OCI-LY7 (cell line): Measurements from ENCODE around the gene CXCR6. TPM values are rescaled to one million over a fixed set of nuclear protein-coding genes. Genes with fewer than 3 reads are reported as not detected.

Source experiments
- BruUV-seq: library from RNA; stranded (reverse); fragments of 400-500 nt; replicated peaks from 2 replicates; lab custom pipeline; 2021; lab: Mats Ljungman, UMichigan
- CTCF ChIA-PET: fragments of 300-600 bp; sonication (Branson Sonifier 250); formaldehyde crosslinking; loops from one replicate; lab custom pipeline; 2022; ENCODE audit warnings: antibody characterized with exemption; ENCODE audit not compliant: unreplicated experiment; lab: Charles Lee
- POLR2A ChIA-PET: fragments of 300-600 bp; sonication (Branson Sonifier 250); formaldehyde crosslinking; loops from one replicate; lab custom pipeline; 2022; ENCODE audit warnings: antibody characterized with exemption; lab: Charles Lee
- DNase-seq: peaks from one replicate; pipeline ENCODE4 v3.0.0-alpha.2; 2015; ENCODE audit warnings: low spot score
- H2AFZ ChIP-seq: fragments of 200-600 bp; sonication (generic), shearing (Covaris generic); 2 replicates; pipeline ENCODE4 v1.6.1; 2014; ENCODE audit warnings: mild to moderate bottlenecking, antibody characterized with exemption, low read length, moderate library complexity
- H3K27ac ChIP-seq: fragments of 200-600 bp; sonication (generic); 2 replicates; pipeline ENCODE4 v1.5.1; 2014; ENCODE audit warnings: mixed run types, low read depth, mild to moderate bottlenecking, moderate library complexity, low read length, inconsistent platforms; ENCODE audit not compliant: poor library complexity, severe bottlenecking
- H3K36me3 ChIP-seq: fragments of 200-600 bp; sonication (generic); 2 replicates; pipeline ENCODE4 v1.6.1; 2014; ENCODE audit warnings: mild to moderate bottlenecking, antibody characterized with exemption, low read length, moderate library complexity, mixed read lengths; ENCODE audit not compliant: insufficient read depth
- H3K4me1 ChIP-seq: fragments of 200-600 bp; sonication (generic); 2 replicates; pipeline ENCODE4 v1.5.1; 2014; ENCODE audit warnings: mild to moderate bottlenecking, low read length; ENCODE audit not compliant: insufficient read depth, poor library complexity, severe bottlenecking
- H3K4me2 ChIP-seq: fragments of 200-600 bp; sonication (generic); 2 replicates; pipeline ENCODE4 v1.6.1; 2014; ENCODE audit warnings: mild to moderate bottlenecking, low read length
- H3K4me3 ChIP-seq: fragments of 200-600 bp; sonication (generic); 2 replicates; pipeline ENCODE4 v1.5.1; 2014; ENCODE audit warnings: mild to moderate bottlenecking, low read depth, low read length; ENCODE audit not compliant: poor library complexity, severe bottlenecking
- H3K79me2 ChIP-seq: fragments of 200-600 bp; sonication (generic); 2 replicates; pipeline ENCODE4 v1.6.1; 2016; ENCODE audit warnings: low read depth, mild to moderate bottlenecking, low read length, moderate library complexity, mixed read lengths; ENCODE audit not compliant: insufficient read depth
- H3K9me2 ChIP-seq: fragments of 200-600 bp; sonication (generic); 2 replicates; pipeline ENCODE4 v1.6.1; 2016; ENCODE audit warnings: mild to moderate bottlenecking, low read length, mixed read lengths; ENCODE audit not compliant: insufficient read depth
- H3K9me3 ChIP-seq: fragments of 200-600 bp; sonication (generic); 2 replicates; pipeline ENCODE4 v1.6.1; 2014; ENCODE audit warnings: mild to moderate bottlenecking, mixed run types, low read length, mixed read lengths
- H4K20me1 ChIP-seq: fragments of 200-600 bp; sonication (generic); 2 replicates; pipeline ENCODE4 v1.6.1; 2014; ENCODE audit warnings: mild to moderate bottlenecking, antibody characterized with exemption, low read length, moderate library complexity, mixed read lengths; ENCODE audit not compliant: insufficient read depth
- CTCF ChIP-seq: fragments of 200-600 bp; sonication (generic); conservative IDR thresholded peaks from 2 replicates; pipeline ENCODE4 v1.5.1; 2014; ENCODE audit warnings: mild to moderate bottlenecking, antibody characterized with exemption, low read length, moderate library complexity, mixed read lengths
- EZH2phosphoT487 ChIP-seq: fragments of 200-600 bp; sonication (generic); IDR thresholded peaks from 2 replicates; pipeline ENCODE4 v1.6.1; 2018; ENCODE audit warnings: low read depth, borderline replicate concordance, mild to moderate bottlenecking, mixed run types, antibody characterized with exemption, low read length, moderate library complexity, mixed read lengths
- intact Hi-C: fragments of 100-400 bp; cut with micrococcal nuclease; formaldehyde crosslinking; loops from one replicate; pipeline ENCODE4 v1.10.0; 2022; ENCODE audit not compliant: unreplicated experiment
- total RNA-seq, 2 experiments: library from RNA; depleted of rRNA in 1 of 2; stranded (reverse); fragments of >200 nt in 1 of 2; shearing (Covaris generic) in 1 of 2; gene quantifications; 2 replicates each; pipeline ENCODE4 v1.2.3, GENCODE V29; 2014 to 2022

CXCR6 gene
- total RNA-seq, 2 experiments from 2014 or later: not detected

GRCh38 chr3:45907769-45908705, 35.2 kb upstream of the CXCR6 start:
- no peak overlapping the region for H3K4me3 ChIP-seq
- intact Hi-C loops: loop anchor here (5.0 kb wide), 1 partner anchor 66 kb away; the partner anchor contains the start of gene LZTFL1
- TF ChIP-seq EZH2phosphoT487 (no peak), CTCF (no peak)
- no peaks in the 10 kb centered on the region for H3K79me2 ChIP-seq
- H2AFZ ChIP-seq: no peak overlapping the region
- no peak overlapping the region for H3K4me2 ChIP-seq
- no peaks in the 10 kb centered on the region for H3K36me3 ChIP-seq
- no peak for DNase-seq
- no peaks in the 10 kb centered on the region for H4K20me1 ChIP-seq
- H3K27ac ChIP-seq: no peak overlapping the region
- no peaks in the 10 kb centered on the region for H3K9me2 ChIP-seq
- POLR2A ChIA-PET: interaction anchor here (1.6 kb wide), 1 partner anchor 15 kb away, joined by 3 read pairs; no protein-coding TSS in a partner anchor
- no peaks in the 10 kb centered on the region for H3K4me1 ChIP-seq
- CTCF ChIA-PET: interaction anchor here (0.7 kb wide), 1 partner anchor 171 kb away, joined by 3 read pairs; no protein-coding TSS in a partner anchor
- no TSS peak for BruUV-seq
- H3K9me3 ChIP-seq: no peaks in the 10 kb centered on the region

- Histone ChIP-seq H4K20me1 (no peaks in the 10 kb centered on the region), H3K79me2 (no peaks in the 10 kb centered on the region), H3K4me2 (no peak overlapping the region), H3K36me3 (no peaks in the 10 kb centered on the region), H2AFZ (no peak overlapping the region), H3K9me2 (no peaks in the 10 kb centered on the region), H3K27ac (no peak overlapping the region), H3K4me3 (no peak overlapping the region), H3K4me1 (no peaks in the 10 kb centered on the region), H3K9me3 (no peaks in the 10 kb centered on the region)
- ChIA-PET CTCF (no interaction called here), POLR2A (interaction anchor here (1.6 kb wide), 1 partner anchor 14 kb away, joined by 3 read pairs; no protein-coding TSS in a partner anchor)
- no peak for TF ChIP-seq EZH2phosphoT487
- TF ChIP-seq CTCF: no peak
- no peak for DNase-seq
- intact Hi-C loops: loop anchor here (5.0 kb wide), 1 partner anchor 66 kb away; the partner anchor contains the start of gene LZTFL1
- BruUV-seq: no TSS peak
These were observed 34.5 kb upstream of the CXCR6 start for GRCh38 chr3:45908761-45909160.
